Non-pigmented ciliary epithelial cell (primary cell): Measurements from ENCODE around the gene COG5.

Experiments used
- DNase-seq: peaks from one replicate; pipeline ENCODE4 v3.0.0-alpha.2; 2010; ENCODE audit warnings: low read depth

Gene COG5

DNA sequence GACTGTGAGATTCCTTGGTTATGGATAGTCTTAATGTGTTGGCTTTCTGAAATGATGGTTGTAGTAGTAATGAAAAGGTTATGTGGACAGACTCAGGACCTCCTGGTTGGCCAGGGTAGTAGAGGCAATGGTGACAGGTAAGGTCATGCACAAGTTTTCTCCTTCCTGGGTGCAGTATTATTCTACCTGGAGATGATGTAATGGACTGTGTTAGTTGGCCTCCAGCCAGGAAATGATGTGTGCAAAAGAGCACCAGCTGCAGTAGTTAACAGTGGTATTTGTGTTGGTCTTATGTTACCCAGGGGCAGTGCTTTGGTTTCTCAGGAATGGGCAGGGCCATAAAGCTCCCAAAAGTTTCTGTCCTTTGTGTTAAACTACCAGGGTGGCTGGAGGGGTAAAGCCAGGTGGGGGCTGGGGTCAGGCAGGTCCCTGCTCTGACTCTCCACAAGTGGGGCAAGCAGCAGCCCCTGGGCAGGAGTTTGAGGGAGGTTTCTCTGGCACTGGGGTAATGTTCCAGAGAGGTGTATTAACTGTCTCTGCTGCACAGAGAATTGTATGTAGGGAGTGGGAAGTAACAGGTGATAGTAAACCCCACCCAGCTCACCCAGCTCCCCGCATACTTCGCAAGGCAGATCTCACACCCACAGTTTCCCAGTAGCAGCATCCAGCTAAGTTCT, 57.6 kb downstream of the COG5 start:
- no peak for DNase-seq

DNA sequence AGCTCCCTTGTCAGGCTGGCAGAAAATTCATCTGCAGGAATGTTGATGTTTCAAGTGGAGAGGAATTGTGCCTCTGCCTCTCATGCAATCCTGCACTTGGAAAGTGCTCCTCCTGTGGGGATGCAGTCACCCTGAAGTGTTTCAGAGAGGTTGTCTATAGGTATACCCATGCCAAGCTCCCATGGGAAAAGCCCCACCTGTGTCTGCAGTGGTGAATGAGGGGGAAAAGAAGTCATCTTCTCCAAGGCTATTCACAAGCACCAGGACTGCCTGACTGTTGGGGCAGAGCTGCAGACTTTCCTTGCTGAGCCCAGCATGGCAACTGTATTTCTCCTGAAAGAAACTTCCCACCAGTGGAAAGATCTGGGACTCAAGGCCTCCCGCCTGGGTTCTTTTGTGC, 58.4 kb downstream of the COG5 start:
- DNase-seq, result no peak

DNA sequence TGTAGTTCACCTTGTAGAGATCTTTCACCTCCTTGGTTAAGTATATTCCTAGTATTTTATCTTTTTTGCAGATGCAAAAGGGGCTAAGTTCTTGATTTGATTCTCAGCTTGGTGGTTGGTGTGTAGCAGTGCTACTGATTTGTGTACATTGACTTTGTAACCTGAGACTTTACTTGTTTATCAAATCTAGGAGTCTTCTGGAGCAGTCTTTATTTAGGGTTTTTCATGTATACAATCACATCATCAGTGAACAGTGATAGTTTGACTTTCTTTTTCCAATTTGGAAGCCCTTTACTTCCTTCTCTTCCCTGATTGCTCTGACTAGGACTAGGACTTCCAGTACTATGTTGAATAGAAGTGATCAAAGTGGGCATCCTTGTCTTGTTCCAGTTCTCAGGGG, 60.0 kb downstream of the COG5 start:
- DNase-seq, result no peak

DNA sequence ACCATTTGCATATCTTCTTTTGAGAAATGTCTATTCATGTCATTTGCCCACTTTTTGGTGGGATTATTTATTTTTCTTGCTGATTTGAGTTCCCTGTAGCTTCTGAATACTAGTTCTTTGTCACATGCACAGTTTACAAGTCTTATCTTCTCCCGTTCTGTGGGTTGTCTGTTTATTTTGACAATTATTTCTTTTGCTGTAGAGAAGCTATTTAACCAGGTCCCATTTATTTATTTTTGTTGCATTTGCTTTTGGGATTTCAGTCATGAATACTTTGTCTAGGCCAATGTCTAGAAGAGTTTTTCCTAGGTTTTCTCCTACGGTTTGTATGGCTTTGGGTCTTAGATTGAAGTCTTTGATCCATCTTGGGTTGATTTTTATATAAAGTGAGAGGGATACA, 60.9 kb downstream of the COG5 start:
- no peak for DNase-seq

DNA sequence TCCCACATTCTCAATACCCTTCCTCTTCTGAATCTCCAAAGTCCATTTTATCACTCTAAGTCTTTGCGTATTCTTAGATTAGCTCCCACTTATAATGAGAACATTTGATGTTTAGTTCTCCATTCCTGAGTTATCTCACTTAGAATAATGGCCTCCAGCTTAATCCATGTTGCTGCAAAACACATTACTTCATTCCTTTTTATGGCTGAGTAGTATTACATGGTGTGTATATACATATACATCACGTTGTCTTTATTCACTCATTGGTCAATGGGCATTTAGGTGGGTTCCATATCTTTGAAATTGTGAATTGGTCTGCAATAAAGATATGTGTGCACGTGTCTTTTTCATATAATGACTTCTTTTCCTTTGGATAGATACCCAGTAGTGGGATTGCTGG, 61.6 kb downstream of the COG5 start:
- DNase-seq, result no peak

DNA sequence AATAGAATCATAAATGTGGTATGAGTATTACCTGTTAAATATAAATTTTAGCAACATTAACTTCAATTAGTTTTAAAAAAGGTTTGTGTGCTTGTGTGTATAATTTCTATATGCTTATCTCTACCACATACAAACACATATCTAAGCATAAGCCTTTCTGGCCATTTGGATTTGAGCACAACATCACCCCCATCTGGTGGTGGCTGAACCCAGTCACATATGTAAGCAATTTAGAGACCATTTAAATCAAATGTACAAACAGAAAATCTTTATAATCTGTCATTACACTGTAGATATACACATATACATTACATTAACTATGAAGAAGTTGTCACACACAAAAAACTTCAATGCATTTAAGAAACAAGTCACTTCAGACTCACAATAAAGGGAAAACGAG, 62.1 kb downstream of the COG5 start:
- peak; percentile 6 for DNase-seq

DNA sequence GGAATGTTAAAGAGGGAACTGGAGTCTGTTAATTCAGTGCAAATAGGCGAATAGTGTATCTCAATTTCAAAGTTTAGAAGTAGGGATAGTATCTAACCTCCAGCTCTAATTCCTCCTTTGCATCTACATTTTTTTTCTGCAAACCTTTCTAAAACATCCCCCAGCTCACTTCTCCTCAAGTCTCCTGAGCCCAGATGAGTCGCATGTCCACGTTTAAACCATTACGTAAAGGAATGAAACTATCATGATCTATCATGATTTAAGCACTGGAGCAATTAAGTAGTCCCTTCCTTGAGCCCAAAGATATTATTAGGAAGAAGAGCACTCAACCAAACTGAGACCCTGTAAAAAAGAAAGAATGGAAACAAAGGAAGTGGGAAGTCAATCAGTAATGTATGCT, 64.0 kb downstream of the COG5 start:
- DNase-seq, result no peak

DNA sequence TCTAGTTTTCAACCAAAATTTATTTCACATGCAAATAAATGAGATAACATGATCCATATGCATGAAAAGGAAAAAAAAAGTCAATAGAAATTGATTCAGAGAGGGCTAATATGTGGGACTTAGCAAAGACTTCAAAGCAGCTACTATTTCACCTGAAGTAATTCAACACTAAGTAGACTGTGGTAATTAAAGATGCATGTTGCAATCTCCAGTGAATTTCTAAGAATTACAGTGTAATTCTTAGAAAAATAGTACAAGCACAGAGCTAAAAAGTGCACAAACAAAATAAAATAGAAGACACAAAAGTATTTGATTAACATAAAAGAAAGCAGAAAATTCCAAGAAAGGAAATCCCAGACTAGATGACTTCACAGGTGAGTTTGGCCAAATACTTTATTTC, 68.2 kb downstream of the COG5 start:
- no peak for DNase-seq

DNA sequence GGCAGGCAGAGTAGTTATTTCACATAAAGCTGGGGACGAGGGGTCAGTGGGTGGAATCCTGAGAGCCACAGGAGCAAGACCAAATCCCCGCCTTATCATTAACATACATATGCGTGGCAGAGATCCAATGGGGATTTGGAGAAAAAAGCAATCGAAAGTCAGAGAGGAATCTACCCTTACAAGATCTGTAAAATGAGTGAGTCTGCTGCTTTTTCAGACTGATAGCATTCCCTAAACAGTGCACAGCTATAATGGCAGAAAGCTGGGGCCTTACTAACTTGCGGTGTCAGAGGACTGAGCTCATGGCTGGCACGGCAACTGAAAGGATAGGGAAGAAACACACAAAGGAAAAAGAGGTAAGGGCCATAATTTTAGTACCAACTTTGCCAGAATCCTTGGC, 68.8 kb downstream of the COG5 start:
- DNase-seq, result no peak

DNA sequence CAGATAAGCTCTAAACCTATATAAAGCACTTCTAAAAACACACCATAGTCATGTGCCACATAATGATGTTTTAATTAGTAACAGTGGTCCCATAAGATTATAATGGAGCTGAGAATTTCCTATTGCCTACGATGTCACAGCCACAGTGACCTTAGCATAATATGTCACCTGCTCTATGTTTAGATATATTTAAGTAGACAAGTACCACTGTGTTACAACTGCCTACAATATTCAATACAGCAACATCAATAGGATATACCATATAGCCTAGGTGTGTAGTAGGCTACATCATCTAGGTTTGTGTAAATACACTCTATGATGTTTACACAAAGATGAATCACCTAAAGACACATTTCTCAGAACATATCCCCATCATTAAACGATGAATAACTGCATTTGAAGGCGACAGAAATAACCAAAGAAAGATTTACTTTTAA, 69.4 kb downstream of the COG5 start:
- DNase-seq, result no peak

DNA sequence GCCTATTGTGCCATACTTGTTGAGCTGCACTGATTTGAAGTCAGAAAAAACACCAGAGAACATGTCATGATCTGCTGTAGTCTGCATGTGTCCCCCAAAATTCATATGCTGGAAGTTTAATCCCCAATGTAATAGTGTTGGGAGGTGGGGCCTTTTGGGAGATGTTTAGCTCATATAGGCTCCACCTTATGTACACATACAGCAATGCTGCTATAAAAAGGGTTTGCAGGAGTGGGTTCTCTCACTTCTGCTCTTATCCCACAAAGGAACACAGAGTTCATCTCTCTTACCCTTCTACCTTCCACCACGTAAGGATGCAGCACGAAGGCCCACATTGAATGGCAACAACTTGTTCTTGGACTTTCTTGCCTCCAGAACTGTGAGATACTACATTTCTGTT, 70.8 kb downstream of the COG5 start:
- DNase-seq, result no peak

DNA sequence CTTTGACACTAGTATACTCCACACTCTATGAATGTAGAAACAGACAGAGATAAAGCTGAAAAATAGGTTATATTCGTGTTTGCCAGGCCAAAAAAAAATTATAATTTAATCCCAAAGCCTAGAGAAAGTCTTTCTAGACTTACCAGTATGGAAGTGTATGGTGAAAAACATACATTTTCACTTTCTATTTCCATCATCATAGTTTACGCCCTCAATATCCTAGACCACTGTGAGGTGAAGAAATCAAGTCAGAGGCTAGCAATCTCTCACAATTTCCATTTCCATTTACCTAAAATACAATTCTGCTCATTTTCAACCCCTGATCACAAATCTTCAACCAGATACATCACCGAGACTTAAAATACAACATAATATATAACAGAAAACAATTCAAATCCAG, 77.7 kb downstream of the COG5 start:
- no peak for DNase-seq

DNA sequence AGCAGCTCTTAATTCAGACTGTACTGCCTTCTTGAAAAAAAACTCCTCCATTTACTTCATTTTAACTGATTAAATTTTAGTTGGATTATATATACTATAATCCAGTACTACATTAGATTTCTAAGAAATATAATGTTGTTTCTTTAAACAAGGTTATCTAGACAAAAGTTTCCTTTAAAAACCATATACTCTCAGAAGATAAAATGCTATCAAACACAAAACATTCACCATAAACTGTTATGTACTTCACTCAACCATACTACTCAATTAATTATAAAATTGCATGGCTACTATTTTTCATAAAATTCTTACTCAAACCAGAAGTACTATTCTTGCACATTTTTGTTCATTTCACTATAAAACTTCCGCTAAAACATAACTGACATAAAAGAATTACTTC, 81.1 kb downstream of the COG5 start:
- no peak for DNase-seq

DNA sequence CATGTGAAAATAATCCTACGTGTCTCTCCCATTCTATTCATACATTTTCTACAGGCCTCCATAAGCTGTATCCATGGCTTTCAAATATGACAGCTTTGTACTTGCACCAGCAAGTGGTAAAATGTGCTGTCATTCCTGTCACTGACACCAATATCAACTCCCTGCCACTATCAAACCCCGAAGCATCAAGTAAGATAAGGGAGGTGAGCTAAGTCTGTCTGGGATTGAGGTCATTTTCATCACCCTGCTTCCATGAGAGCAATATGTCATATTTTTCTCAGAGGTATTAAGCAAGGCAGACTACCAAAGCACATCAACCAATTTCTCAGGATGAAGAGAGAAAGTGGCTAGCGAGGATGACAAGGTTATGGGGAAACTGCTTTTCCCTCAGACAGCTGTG, 82.8 kb downstream of the COG5 start:
- DNase-seq, result no peak

DNA sequence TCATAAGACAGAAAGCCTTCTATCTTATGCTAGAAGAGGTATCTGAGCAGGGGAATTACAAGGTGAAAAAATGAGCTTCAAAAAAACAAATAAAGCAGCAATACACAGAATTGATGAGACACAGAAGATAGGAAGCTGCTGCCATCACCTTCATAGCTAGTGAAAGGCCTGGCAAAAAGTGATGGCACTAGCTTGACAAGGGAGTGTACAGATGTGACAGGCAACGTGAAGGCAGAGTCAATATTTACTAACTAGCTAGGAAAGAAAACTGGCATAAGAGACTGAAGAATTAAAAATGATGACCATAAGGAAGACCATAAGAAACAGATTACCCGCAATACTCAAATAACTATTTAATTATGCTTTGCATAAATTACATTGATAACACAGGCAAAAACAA, 84.4 kb downstream of the COG5 start:
- no peak for DNase-seq

DNA sequence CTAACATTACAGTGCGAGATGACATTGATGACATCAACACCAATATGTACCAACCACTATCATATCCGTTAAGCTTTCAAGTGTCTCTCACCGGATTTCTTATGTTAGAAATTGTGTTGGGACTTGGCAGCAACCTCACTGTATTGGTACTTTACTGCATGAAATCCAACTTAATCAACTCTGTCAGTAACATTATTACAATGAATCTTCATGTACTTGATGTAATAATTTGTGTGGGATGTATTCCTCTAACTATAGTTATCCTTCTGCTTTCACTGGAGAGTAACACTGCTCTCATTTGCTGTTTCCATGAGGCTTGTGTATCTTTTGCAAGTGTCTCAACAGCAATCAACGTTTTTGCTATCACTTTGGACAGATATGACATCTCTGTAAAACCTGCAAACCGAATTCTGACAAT, 89.6 kb downstream of the COG5 start:
- no peak for DNase-seq

DNA sequence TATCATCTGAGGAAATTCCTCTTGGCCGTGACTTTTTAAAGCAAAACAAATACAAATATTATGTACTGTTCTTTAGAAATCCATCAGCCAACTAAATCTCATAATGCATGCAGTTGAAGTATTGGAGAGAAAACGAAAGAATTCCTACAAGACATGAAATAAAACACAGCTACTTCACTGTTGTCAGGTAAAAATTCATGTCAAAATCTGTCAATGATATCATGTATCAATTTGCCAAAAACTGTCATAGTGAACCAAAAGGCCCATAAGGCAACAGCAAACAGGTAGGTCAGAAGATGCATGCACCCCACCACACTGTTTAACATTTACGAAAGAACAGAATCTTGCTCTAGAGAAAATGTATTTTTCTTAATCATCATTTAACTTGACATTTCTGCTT, 91.6 kb downstream of the COG5 start:
- no peak for DNase-seq

DNA sequence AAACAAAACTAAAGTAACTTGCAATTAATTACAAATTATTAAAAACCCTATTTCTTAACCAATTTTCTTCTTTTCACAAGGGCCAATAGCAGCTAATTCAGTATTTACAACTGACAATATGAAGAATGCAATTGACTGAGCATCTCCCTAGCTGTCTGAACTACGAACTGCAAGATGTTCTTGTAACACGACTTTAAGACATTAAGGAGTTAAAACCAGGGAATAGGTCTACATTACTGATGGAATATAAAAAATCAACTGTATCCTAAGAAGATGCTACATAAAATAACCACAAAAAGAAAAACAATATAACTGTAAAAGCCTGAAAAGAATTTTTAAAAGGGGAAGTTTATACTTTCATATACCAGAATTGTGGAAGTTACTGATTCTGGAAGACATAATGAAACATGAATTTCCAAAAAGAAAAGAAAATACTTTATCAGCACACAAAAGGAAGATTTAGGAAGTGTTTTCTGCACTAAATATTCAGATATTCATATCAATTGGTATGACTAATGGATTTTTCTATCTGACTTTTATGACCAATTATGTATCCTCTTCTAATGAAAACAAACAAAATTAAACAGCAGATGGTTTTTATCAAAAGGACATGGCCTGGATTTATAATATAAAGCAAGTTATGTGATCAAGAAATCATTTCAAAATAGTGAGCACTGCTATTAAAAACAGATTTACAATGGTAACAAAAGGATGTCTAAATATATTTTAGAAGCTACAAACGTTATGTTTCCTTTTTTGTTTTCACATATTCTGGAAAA, 92.2 kb downstream of the COG5 start:
- no peak for DNase-seq

DNA sequence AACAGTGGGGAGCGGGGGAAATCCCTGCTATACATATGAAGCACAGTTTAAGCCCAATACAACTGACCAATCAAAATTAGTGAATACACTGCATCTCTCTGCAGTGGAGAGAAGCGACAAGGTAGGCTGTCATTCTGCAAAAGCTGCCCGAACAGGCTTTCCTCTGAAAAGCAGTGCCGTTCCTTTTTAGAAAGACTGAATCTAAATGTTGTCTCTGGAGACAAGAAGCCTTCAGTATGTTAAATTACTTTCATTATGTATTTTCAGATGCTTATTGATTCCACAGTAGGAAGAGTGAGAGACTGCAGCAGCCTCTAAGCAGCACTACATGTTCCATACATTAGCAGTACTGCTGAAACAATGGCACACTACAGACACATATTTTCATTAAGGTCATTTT, 93.8 kb downstream of the COG5 start, which contains the start of gene GPR22:
Gene GPR22, plus strand, starts transcription at position 129 of the 400 bp plus-strand sequence. CDS start 4,004 bp downstream, outside the sequence.
- no peak for DNase-seq

DNA sequence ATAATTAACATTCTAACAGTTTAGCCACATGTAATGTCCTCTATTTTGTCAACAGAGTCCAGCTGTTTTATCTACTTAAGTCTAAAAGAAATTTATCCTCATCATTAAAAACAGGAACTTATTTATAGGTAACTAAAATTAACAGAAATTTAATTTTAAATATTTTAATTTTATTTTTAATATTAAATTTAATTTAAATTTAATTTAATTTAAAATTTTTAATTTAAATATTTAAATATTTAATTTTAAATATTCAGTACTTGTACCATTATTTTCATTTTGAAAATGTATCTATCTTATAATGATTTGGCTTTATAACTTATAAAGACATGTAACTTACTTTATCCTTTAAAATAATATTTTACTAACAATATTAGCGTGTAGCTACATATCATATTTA, 94.9 kb downstream of the COG5 start:
- no peak for DNase-seq

DNA sequence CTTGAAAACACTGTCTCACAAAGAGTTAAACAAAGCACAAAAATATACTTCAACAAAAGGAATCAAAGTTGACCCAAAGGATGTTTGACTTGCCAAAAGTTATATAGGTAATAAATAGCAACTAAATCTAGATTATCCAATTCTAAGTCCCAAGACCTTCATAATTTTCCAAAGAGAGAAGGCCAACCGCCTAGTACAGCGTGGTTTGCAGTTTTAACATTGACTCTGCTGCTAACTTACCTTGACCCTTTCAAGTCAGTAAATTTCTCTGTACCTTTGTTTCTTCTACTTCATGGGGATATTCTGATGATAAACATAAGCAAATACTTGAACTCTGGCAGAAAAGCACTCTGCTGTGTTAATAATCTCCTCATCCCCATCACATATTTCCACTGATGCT, 95.7 kb downstream of the COG5 start:
- no peak for DNase-seq

DNA sequence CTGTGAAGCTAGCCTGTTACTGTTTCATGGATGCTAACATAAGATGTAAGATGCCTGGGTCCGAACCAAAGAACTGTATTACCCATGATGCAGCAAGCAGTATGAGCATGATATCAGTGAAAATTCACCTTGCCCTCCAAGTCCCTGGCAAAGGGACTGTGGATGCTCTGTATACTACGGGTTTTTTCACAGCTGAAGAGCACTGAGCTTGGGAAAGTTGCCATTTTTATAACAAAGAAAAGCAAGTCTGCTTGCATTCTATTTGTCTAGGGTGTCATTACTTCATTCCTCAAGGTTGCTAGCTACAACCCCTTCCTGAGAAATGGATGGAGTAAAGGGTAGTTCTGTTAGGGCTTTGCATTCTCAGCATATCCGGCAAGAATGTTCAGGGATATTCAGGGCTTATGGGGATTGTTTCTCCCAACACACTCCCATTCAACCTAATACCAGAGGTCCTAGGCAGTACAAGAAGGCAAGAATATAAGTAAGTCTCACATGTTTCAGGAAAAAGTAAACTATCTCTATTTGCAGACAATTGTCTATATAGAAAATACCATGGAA, 99.0 kb downstream of the COG5 start:
- DNase-seq, result no peak
